Upper lobe of right lung (tissue), 1 donor: ENCODE results near the gene GRAMD1B. TPM values are rescaled to one million over a fixed set of nuclear protein-coding genes. Genes with fewer than 3 reads are reported as not detected.

ENCODE experiments used
- ATAC-seq: fragments of 200-7000 bp; cut with Tn5 transposase; one replicate; pipeline ENCODE4 v1.9.1; 2020; ENCODE audit warnings: mild to moderate bottlenecking, moderate library complexity
- DNase-seq: peaks from one replicate; pipeline ENCODE4 v3.0.0-alpha.2; 2020
- H3K27ac ChIP-seq: fragments of 200-600 bp; one replicate; pipeline ENCODE4 v1.8.0; 2022
- H3K27me3 ChIP-seq: fragments of 200-600 bp; one replicate; pipeline ENCODE4 v1.8.0; 2022; ENCODE audit warnings: mild to moderate bottlenecking
- H3K36me3 ChIP-seq: fragments of 200-600 bp; one replicate; pipeline ENCODE4 v1.8.0; 2022
- H3K4me1 ChIP-seq: fragments of 200-600 bp; one replicate; pipeline ENCODE4 v1.8.0; 2022
- H3K4me3 ChIP-seq: fragments of 200-600 bp; one replicate; pipeline ENCODE4 v1.8.0; 2022; ENCODE audit warnings: mild to moderate bottlenecking
- H3K9me3 ChIP-seq: fragments of 200-600 bp; one replicate; pipeline ENCODE4 v1.8.0; 2022
- intact Hi-C: fragments of 100-400 bp; cut with DNase I; formaldehyde crosslinking; loops from one replicate; pipeline ENCODE4 v1.11.0; 2022
- total RNA-seq: library from RNA; stranded (reverse); fragmentation: NEBNext Ultra II Directional; extraction: Animal tissue kit (Norgen Biotek cat#: 25700); gene quantifications from one replicate; pipeline ENCODE4 v1.2.1, GENCODE V29; 2021
- TF ChIP-seq, protein P1 (sequence below): fragments of 200-600 bp; IDR thresholded peaks from one replicate; pipeline ENCODE4 v1.8.0; 2022; ENCODE audit warnings: antibody characterized with exemption
- donor health status: DM: no; HTN: yes; CAD: no; lungs with severe emphysema.

The GRAMD1B gene
- total RNA-seq, 1 donor from 2014 or later = 4.8 TPM

DNA sequence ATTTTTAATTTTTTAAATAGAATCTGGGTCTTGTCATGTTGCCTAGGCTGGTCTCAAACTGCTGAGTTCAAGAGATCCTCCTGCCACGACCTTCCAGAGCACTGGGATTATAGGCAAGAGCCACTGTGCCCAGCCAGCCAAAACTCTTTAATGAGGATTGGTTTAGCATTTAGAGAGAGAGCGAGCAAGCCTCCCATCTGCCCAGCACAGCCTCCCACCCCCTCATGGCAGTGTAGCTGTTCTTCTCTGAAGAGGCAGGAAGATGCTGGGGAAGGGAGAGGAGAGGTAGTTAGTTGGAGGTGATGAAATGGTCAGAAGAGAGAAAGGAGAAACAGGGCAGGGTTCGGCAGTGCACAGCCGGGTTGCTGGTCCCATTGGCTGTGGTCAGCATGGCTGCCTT, 118.7 kb downstream of the GRAMD1B start:
- Histone ChIP-seq H3K9me3 (no peaks in the 10 kb centered on the region), H3K36me3 (no peaks in the 10 kb centered on the region), H3K27me3 (no peaks in the 10 kb centered on the region), H3K4me3 (no peak overlapping the region), H3K4me1 (no peaks in the 10 kb centered on the region), H3K27ac (no peak overlapping the region)
- intact Hi-C loops = no loop called here
- TF ChIP-seq, protein P1, sequence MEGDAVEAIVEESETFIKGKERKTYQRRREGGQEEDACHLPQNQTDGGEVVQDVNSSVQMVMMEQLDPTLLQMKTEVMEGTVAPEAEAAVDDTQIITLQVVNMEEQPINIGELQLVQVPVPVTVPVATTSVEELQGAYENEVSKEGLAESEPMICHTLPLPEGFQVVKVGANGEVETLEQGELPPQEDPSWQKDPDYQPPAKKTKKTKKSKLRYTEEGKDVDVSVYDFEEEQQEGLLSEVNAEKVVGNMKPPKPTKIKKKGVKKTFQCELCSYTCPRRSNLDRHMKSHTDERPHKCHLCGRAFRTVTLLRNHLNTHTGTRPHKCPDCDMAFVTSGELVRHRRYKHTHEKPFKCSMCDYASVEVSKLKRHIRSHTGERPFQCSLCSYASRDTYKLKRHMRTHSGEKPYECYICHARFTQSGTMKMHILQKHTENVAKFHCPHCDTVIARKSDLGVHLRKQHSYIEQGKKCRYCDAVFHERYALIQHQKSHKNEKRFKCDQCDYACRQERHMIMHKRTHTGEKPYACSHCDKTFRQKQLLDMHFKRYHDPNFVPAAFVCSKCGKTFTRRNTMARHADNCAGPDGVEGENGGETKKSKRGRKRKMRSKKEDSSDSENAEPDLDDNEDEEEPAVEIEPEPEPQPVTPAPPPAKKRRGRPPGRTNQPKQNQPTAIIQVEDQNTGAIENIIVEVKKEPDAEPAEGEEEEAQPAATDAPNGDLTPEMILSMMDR = no peak
- ATAC-seq (no peak), DNase-seq (no peak)

DNA sequence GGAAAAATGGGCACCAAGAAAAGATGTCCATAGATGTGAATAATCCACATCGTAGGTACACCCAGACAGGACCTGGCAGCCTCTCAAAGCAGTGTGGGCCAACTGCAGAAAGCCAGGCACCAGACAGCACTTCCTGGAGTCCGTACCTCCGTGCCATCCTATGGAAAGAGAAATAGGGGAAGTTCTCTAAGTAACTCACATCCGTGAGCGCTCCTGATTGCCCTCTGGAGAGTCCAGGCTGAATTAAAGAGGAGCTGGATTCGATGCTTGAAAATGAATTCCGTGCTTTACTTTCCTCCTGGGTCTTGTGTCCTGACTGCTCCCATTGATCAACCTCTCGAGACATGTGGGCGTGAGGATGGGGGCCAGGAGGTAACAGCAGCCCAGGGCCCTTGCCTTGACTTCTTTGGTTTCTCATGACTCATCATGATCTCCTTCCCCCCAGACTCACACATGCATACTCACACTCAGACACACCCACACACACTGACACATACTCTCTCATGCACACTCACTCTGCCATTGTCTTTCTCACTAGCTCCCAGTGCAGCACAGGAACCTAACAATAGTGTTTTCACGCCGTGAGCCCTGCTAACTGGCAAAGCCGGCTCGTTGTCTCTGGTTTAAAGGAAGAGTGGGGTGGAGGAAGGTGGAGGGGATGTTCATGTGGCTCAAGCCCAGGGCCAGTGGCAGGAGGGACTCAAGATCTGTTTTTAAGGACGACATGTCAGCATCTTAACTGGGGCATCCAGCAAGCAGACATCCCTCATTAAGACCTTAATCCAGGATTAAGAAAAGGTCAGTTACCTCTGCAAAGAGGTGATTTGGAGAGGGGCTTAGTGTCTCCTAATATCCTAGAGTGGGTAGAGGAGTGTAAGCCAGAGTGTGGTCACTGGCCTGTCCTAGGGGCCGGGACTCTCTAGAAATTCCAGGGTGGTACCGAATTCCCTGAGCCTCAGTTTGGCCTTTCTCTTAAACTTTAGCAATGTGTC, 120.2 kb downstream of the GRAMD1B start:
- H3K9me3 ChIP-seq = no peaks in the 10 kb centered on the region
- TF ChIP-seq, protein P1 = no peak
- no peak overlapping the region for H3K4me3 ChIP-seq
- H3K4me1 ChIP-seq = no peaks in the 10 kb centered on the region
- no peaks in the 10 kb centered on the region for H3K27me3 ChIP-seq
- intact Hi-C loops = no loop called here
- no peak overlapping the region for H3K27ac ChIP-seq
- ATAC-seq (peak; percentile 24), DNase-seq (no peak)
- H3K36me3 ChIP-seq = no peaks in the 10 kb centered on the region

DNA sequence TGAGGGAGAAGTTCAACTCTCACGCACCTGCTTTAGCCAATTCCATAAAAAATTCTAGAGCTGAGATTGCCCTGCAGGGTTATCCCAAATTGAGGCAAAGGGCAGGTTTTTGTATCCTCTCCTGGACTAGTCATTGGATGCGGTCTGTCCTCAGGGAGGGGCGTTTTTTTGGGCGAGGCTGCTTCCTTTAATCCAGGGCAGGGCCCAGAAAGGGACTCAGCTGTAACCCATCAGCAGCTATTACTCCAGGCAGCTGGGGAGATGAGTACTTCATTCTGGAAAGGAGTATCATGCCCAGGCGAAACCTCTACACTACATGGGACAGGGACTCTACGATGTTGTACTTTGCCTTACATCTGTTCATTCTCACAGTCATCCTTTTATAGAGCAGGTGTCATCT, 121.0 kb downstream of the GRAMD1B start:
- Histone ChIP-seq H3K27me3 (no peaks in the 10 kb centered on the region), H3K4me3 (no peak overlapping the region), H3K9me3 (no peaks in the 10 kb centered on the region), H3K4me1 (no peaks in the 10 kb centered on the region), H3K27ac (no peak overlapping the region), H3K36me3 (no peaks in the 10 kb centered on the region)
- ATAC-seq = no peak
- DNase-seq = no peak
- intact Hi-C loops = no loop called here
- TF ChIP-seq, protein P1 = no peak

DNA sequence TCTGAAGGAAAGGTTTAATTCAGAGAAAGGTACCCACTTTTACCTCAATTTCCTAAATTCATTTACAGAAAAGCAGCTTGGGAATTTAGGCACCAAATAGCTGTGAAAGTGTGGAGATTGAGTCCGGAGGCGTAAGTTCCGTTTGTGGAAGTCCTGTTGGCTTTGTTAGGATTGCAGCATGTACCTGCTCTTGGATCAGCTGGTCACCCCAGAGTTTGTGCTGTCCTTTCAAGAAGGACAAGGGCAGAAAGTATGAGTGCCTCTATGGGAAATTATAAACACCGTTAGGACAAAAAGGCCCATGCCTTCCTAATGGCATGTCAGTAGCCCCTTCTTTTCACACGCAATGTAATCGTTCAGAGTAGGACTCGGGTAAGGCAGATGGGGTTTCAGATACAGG, 126.6 kb downstream of the GRAMD1B start:
- TF ChIP-seq, protein P1 = no peak
- Histone ChIP-seq H3K27ac (no peak overlapping the region), H3K4me1 (no peaks in the 10 kb centered on the region), H3K27me3 (no peaks in the 10 kb centered on the region), H3K4me3 (no peak overlapping the region), H3K9me3 (no peaks in the 10 kb centered on the region), H3K36me3 (no peaks in the 10 kb centered on the region)
- intact Hi-C loops = no loop called here
- ATAC-seq = no peak
- DNase-seq = no peak

DNA sequence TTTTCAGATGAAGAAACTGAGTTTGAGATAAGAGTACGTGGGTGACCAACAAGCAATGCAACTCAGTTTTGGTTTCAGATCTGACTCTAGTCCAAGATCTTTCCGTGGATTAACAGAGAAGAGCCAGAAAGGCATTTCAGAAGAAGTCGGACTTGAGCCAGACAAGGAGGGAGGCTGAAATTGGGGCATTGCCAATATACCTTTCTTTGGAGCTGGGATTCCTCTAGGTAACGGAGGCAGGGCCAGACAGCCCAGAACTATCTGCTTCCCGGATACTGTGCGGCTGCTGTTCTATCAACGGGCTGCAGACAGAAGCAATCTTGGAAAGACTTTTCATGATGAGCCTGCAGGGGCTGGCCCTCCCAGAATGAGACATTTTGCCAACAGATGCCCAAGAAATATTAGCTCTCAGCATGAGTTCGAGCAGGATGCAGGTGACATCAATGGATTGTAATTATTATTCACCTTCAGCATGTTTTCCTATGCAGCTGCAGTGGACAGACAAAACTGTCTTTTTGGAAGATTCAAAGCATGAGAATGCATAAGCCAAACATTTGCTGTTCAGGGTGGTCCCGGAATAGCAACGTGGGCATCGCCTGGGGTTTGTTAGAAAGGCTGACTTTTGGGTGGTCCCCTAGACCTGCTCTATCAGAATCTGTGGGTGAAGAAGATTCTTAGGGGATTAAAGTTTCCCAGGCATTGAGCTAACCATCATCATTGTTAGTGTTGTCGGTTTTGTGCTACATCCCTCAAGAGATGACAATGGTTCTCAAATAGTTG, 128.7 kb downstream of the GRAMD1B start:
- no peaks in the 10 kb centered on the region for H3K27me3 ChIP-seq
- DNase-seq (no peak), ATAC-seq (no peak)
- no peaks in the 10 kb centered on the region for H3K9me3 ChIP-seq
- no peak overlapping the region for H3K4me3 ChIP-seq
- H3K27ac ChIP-seq = no peak overlapping the region
- intact Hi-C loops = no loop called here
- TF ChIP-seq, protein P1 = no peak
- H3K4me1 ChIP-seq = no peaks in the 10 kb centered on the region
- H3K36me3 ChIP-seq = no peaks in the 10 kb centered on the region
